NCI-H510A treated with DMSO at 0.1 percent for 48 hours (cell line): Measurements from ENCODE around the gene TTC7B.

Source experiments
- DNase-seq: peaks from one replicate; lab custom pipeline; 2025; lab: John Stamatoyannopoulos, UW

TTC7B gene

GRCh38 chr14:90617961-90618360, 198.3 kb downstream of the TTC7B start:
- no peak for DNase-seq

- DNase-seq: no peak
Observed at GRCh38 chr14:90616881-90617280, 199.3 kb downstream of the TTC7B start.

GRCh38 chr14:90616313-90616712, 199.9 kb downstream of the TTC7B start:
- no peak for DNase-seq

- DNase-seq: no peak
Observed at GRCh38 chr14:90615517-90616060, 200.6 kb downstream of the TTC7B start.

GRCh38 chr14:90614696-90615516, 201.3 kb downstream of the TTC7B start:
- DNase-seq: no peak

- DNase-seq: no peak
Observed at GRCh38 chr14:90613997-90614396, 202.2 kb downstream of the TTC7B start.

- no peak for DNase-seq
Observed at GRCh38 chr14:90613453-90613852, 202.8 kb downstream of the TTC7B start.

- DNase-seq: no peak
Observed at GRCh38 chr14:90612801-90613200, 203.4 kb downstream of the TTC7B start.

- DNase-seq: no peak
Observed at GRCh38 chr14:90611936-90612335, 204.3 kb downstream of the TTC7B start.

- no peak for DNase-seq
Observed at GRCh38 chr14:90611501-90611900, 204.7 kb downstream of the TTC7B start.

GRCh38 chr14:90610346-90611040, 205.7 kb downstream of the TTC7B start:
- no peak for DNase-seq

- DNase-seq: no peak
Observed at GRCh38 chr14:90609376-90609775, 206.9 kb downstream of the TTC7B start.

GRCh38 chr14:90608929-90609341, 207.3 kb downstream of the TTC7B start:
- no peak for DNase-seq

GRCh38 chr14:90608281-90608680, 207.9 kb downstream of the TTC7B start:
- no peak for DNase-seq

- no peak for DNase-seq
Observed at GRCh38 chr14:90607141-90607540, 209.1 kb downstream of the TTC7B start.

GRCh38 chr14:90606434-90606833, 209.8 kb downstream of the TTC7B start:
- DNase-seq: no peak

- no peak for DNase-seq
Observed at GRCh38 chr14:90605430-90605829, 210.8 kb downstream of the TTC7B start.

- no peak for DNase-seq
Observed at GRCh38 chr14:90604356-90604755, 211.9 kb downstream of the TTC7B start.

GRCh38 chr14:90603841-90604240, 212.4 kb downstream of the TTC7B start:
- no peak for DNase-seq

- no peak for DNase-seq
Observed at GRCh38 chr14:90603336-90603735, 212.9 kb downstream of the TTC7B start.

GRCh38 chr14:90602088-90602687, 214.0 kb downstream of the TTC7B start:
- no peak for DNase-seq

GRCh38 chr14:90601563-90601962, 214.7 kb downstream of the TTC7B start:
- no peak for DNase-seq

- DNase-seq: no peak
Observed at GRCh38 chr14:90600619-90601018, 215.6 kb downstream of the TTC7B start.
